Stimulated activated CD8-positive, alpha-beta memory T cell treated with anti-CD3 and anti-CD28 coated beads, Interleukin-2, amount 100 ng/mL, for 48 hours (primary cell): ENCODE data around the gene SNRNP25.

Experiments
- DNase-seq, 2 donors: peaks; one replicate each; pipeline ENCODE4 v3.0.0-alpha.2; 2020; ENCODE audit warnings: low read depth in 2 of 2

Gene SNRNP25

GRCh38 chr16:77273-77806 lies 23.7 kb downstream of the SNRNP25 start:
- DNase-seq: peak; percentile 24 to 25

DNA sequence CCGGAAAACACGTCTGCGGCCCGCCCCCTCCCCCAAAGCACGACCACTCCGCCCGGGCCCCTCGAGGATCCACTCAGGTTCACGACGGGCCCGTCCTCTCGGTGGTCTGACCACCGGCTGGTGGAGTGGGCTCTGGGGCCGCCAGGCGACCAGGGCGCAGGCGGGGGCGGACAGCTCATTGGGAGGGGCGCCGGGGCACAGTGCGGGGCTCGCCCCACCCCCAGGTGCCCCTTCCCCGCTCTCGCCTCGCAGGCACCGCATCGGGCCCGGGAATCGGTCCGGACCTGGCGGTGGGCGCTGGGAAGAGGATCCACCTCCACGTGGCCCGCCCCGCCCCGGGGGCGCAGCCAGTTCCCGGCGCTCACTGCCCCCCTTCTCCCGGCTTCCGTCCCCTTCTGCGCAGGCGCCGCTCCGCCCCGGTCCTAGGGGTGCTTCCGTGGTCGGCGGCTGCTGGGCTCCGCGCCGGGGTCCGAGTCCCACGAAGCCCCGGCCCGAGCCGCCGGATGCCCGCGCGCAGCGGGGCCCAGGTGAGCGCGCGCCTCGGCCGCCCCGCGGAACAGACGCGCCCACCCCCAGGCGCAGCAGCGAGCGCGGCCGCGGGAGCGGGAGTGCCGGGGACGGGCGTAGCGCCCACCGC lies 24.3 kb downstream of the SNRNP25 start, which contains the start of gene MPG:
MPG (plus strand) TSS at position 419 of the 637 bp plus-strand sequence; CDS start at position 504, 85 bp downstream.
- peak; percentile 78 to 83 for DNase-seq

DNA sequence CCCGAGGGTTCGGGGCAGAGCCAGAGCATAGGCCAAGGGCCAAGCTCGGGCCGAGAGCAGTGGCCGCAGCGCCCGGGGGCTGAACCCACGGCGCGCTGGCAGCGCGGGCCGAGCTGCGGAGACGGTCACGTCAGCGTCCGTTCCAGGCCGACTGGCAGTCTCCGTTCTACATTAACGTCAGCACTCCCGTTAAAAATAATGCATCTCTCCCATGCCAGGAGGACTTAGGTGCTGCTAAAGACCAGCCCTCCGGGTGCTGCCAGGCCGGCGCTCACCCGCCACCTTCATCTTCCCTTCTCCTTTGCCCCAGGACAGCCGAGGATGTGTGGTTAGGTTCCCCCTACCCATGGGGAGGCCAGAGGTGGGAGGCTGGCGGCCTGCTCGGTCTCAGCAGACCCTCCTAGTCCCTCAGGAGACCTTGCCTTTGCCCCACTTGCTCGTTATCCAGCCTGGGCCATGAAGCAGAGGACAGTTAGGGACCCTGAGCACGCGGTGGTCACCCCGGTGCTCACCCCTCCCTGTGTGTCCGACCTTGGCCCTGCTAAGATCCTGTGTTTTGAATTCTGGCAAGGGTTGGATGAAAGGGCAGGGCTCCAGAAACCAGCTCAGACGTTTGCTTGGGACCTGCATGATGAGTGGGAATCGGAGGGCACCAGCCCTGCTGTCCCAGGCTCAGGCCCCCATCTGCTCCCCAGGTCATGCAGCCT lies 25.0 kb downstream of the SNRNP25 start:
- no peak for DNase-seq

DNA sequence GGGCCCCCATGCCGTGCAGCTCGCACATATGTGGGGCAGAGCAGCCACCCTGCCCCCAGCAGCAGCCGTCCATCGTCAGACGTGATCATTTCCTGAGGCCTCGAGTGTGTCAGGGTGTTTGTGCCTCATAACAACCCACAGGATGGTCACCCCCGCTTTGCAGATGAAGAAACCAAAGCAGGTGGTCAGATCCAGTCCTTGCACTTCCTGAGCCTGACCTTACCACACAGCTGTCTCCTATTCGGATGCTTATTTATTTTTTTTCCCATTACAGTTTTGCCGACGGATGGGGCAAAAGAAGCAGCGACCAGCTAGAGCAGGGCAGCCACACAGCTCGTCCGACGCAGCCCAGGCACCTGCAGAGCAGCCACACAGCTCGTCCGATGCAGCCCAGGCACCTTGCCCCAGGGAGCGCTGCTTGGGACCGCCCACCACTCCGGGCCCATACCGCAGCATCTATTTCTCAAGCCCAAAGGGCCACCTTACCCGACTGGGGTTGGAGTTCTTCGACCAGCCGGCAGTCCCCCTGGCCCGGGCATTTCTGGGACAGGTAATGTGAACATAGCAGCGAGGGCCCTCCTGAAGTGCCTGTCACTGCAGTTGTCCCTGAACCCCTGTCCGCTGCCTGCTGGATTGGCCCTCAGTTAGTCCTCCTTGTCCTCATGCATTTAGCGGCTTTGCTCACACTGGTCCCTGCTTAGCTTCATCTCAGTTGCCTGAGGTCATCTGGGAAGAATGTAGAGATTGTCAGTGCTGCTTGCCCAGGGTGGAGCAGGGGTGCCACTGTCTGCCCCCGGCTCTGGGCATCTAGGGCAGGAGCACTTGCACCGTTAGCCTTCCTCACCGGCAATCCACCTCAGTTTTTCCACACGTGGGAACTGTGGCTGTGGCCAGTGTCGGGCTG lies 25.8 kb downstream of the SNRNP25 start:
- DNase-seq: no peak

DNA sequence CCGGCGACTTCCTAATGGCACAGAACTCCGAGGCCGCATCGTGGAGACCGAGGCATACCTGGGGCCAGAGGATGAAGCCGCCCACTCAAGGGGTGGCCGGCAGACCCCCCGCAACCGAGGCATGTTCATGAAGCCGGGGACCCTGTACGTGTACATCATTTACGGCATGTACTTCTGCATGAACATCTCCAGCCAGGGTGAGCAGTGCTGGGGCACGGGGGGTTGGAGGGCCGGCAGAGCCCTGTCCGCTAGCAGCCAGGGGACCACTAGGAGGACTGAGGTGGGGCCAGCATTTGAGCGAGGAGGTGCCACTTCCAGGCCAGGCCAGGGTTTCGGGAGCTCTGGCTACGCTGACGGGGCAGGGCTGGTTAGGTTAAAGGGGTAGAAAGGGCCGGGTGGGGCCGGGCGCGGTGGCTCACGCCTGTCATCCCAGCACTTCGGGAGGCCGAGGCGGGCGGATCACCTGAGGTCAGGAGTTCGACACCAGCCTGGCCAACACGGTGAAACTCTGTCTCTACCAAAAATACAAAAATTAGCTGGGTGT lies 29.5 kb downstream of the SNRNP25 start:
- no peak for DNase-seq

GRCh38 chr16:83781-84615 lies 30.4 kb downstream of the SNRNP25 start:
- DNase-seq: no peak

DNA sequence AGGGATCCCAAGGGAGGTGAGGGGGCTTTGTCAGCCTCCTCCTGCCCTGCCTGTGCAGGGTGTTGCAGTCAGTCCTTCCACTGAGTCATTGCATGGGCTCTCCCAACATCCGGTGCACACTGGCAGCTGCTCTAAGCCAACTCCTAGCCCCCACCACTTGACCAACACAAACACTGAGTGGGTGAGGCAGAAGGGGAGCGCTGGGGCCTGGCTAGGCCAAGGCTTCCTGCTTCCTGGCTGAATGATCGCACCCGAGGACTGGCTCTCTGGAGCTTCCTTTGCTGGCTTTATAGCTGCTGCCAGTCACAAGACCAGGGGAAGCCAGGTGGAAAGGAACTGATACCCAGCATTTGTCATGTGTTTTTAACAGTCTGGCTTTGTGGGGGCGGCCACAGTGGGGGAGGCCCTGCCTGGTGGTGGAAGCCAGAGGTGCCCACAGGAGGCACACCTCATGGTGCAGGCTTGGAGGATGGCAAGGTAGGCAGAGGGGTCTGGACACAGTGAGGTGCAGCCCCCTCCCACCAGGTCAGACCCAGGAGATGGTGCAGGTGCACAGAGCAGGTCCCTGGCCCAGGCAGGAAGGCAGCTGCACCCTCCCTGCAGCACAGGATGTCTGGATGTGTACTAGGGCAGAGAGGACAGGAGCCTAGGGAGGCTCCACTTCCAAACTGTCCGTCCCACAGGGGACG lies 31.2 kb downstream of the SNRNP25 start:
- peak; percentile 51 to 53 for DNase-seq

DNA sequence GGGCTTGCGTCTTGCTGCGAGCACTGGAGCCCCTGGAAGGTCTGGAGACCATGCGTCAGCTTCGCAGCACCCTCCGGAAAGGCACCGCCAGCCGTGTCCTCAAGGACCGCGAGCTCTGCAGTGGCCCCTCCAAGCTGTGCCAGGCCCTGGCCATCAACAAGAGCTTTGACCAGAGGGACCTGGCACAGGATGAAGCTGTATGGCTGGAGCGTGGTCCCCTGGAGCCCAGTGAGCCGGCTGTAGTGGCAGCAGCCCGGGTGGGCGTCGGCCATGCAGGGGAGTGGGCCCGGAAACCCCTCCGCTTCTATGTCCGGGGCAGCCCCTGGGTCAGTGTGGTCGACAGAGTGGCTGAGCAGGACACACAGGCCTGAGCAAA lies 31.8 kb downstream of the SNRNP25 start:
- DNase-seq: no peak

DNA sequence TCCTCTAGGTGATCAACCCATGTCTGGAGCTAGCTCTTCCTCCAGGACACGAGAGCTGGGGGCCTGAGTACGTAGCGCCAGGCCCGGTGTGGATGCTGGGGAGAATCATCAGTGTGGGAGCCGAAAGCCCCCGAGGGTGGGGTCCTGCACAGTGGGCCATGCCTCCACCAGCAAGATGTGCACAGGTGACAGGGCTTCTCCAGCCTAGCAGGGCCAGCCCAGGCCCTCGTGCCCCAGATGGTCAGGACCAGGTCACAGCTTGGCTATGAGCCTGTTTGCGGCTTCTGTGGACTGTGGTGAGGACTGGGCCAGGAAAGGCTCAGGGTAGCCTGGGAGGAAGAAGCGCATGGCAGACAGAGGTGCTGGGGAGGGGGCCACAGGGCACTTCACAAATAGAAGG lies 32.2 kb downstream of the SNRNP25 start:
- DNase-seq: no peak

DNA sequence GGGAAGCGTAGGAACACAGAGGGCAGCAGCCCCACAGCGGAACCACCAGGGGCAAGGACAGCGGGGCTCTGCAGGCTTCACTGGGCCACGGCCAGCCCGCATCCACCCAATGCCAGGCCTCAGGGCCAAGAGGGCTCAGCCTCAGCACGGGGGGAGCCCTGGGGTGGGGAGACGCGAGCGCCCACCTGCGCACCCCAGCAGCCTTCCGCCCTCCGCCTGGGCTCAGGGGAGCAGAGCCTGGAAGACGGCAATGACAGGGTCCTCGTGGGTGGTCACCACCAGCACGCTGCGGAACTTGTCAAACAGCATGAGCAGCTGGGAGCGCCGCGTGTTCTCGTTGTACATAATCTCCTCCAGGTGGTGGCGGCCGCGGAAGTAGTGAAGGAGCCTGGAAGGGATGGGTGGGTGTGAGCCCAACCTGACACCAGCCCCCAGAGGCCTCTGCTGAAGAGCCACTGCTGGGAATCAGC lies 32.9 kb downstream of the SNRNP25 start:
- DNase-seq: no peak

GRCh38 chr16:88613-89012 lies 35.0 kb downstream of the SNRNP25 start:
- no peak for DNase-seq

DNA sequence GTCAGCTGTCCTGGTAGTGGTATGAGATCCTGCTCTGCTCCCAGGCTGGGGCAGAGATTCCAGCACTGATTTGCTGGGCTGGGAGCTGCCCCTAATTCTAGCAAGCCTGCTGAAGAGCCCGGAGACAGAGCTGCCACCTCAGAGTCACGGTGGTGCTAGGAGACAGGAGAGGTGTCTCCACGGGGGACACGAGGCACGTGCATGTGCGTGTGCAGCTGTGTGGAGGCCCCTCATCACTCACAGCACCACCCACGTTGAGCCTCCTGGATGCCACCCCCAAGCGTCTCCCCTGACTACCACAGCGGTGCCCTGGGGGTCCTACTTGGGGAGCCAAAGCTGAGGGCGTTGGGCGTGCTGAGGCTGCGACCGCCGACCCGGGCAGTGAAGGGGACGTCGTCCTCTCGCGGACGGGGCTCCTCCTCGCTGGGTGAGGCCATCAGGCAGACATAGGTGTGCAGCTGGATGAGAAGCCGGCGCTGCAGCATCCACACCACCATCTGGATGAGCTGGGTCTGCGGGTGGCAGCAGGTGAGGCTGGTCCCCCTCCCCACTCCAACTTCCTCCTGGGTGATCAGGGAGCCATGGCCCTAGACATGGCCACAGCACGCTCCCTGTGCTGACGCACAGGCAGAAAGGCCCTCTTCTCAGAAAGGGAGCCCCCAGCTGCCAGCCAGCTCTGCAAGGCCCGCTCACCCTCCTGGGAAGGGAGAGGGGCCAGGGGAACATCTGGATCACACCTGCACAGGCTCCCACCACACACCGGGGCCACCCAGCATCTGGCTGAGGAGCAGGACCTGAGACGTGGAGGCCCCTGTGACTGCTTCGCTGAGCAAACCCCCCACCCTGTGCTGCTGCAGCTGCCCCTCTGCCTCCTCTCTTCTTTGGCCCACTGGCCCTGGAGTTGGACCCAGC lies 36.0 kb downstream of the SNRNP25 start:
- DNase-seq: no peak

DNA sequence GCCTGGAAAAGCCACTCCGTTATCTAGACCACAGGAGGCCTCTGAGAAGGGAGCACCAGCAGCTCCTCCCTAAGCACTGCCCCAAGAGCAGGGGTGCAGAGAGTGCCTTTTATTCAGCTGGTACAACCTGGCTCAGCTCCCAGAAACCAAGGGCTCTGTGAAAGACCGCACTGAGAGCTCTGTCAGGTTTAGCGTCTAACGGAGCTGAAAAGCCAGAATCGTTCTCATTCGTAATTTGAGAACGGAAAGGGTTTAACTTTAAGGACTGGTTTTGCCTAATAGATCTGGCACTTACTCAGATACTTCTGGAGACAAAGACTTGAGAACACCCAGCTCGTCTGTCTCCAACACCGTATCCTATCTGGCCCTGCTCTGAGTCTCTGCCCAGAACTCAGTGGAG lies 37.9 kb downstream of the SNRNP25 start:
- no peak for DNase-seq

- DNase-seq: no peak
Observed at GRCh38 chr16:92431-93339, 39.1 kb downstream of the SNRNP25 start.

DNA sequence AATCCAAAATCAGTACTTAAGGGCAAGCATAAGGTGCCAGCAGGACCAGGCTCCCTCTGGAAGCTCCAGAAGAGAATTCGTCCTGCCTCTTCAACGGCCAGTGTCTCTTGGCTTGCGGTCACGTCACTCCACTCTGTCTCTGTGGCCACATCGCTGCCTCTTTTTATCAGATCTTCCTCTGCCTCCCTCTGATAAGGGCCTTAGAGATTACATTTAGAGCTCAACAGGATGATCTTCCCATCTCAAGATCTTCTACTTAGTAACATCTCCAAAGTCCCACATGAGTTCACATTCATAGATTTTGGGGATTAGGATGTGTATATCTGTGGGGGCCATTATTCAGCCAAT lies 41.3 kb downstream of the SNRNP25 start:
- DNase-seq: no peak

GRCh38 chr16:96935-97381 lies 43.3 kb downstream of the SNRNP25 start:
- DNase-seq: peak; percentile 83 to 84

DNA sequence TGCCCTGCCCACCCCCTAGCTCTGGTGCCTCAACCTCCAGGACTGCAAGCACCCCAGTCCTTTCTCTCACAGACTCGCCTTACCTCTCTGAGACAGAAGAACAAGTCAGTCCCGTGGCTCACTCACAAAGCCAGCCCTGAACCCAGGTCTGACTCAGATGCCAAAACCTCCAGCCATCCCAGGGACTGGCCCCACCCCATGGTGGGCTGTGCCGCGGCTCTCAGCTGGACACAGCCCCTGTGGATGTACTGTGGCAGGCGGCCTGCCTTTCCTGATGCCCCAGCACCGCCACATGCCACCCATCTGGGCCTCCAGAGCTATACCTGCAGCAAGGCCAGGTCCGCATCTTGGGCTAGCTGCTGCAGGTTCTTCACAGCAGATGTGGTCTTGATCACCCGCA lies 44.2 kb downstream of the SNRNP25 start:
- DNase-seq: no peak

DNA sequence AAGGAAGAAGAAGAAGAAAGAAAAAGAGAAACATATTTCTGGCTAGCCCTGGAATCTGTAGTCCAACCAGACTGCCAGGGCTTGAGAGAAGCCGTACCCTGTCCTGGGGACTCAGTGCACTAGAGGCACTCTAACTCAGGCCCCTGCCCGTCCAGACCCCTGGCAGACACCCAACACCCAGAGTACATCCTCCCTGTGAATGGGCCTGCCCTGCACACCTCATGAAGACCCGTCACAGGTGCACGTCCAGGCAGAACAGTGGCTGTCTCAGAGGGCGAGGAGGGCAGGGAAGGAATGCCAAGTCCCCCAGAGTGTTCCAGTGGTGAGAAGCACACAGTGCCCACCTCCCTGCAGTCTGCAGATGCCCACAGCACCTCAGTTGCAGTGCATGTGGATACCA lies 47.4 kb downstream of the SNRNP25 start:
- no peak for DNase-seq
